GM18505 (cell line): Measurements from ENCODE around the gene SERP1.

Experiments
- ATAC-seq: cut with Tn5 transposase; IDR thresholded peaks from one replicate; pipeline ENCODE4 v1.9.1; 2021; ENCODE audit not compliant: unreplicated experiment
- POLR2A ChIP-seq: IDR thresholded peaks from 4 replicates; pipeline ENCODE4 v1.6.1; 2011; ENCODE audit warnings: borderline replicate concordance; ENCODE audit not compliant: insufficient read depth, insufficient read length; ENCODE audit errors: extremely low read depth

The SERP1 gene

DNA sequence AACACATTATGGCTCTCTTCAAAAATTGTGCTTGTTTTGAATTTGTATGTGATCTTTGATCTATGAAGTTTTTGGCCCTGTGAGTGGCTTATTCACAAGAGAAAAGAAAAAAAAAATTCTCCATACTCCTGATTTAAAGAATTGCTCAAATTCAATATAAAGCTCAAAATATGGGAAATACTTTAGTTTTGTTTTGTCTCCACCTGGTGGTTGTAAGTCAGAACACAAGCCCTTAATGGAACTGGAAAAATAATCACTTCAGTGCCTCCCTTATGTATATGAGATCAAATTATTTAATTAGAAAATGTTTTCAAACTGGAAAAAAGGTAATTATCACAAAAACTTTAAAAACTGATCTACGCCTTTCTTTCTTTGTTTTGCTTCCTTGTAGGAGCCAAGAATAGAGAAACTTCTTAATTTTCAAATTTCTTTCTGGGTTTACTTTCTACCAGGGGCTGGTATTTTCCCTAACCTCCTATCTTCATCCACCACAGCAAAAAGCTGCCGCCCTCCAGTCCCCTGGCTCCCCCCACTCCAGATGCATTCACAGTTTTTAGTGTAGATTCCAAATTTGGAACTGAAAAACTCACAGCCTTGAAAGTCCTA lies 50.6 kb downstream of the SERP1 start:
- no peak for TF ChIP-seq POLR2A
- no peak for ATAC-seq

DNA sequence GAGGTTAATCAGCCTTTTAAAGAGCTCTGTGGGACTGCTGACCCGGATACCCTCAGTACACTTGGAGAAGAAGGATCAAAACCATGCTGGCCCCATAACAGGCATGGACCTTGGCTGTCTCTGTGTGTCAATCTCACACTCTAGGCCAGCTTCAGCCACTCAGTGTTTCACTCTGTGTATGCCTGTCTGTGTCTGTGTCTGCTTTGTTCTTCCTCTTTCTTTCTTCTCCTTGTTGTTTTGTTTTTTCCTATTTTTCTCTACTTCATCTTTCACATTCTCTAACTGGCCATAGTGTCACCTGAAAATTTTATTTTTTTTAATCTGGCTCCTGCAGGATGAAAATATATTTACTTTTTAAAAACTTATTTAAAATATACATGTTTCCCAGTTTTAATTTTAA lies 51.1 kb downstream of the SERP1 start:
- no peak for ATAC-seq
- TF ChIP-seq POLR2A: no peak

DNA sequence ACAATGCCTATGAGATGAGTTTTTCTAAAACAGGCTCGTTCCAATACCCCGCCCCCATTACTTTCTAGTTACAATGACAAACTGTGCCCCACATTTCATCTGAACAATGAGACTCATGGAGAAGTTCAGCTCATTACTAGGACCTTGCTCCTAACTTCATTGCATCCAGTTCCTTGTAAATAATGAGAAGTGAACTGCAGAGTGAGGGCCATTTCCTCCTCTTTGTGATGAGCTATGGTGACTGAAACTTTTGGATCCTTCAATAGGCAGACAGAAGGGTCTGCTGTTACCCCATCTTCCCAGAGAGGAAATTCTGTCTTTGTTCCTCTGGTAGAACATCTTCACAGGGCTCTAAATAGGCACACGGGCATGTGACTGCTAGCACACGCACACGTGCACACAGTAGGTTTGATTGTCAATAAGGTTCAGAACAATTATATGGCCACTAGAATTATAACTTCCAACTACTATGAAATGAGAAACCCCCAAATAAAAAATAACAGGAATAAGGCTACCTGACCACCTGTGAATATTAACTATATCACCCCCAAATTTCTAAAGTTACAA lies 51.8 kb downstream of the SERP1 start:
- no peak for TF ChIP-seq POLR2A
- no peak for ATAC-seq
